Activated T-helper 17 cell treated with anti-CD3 and anti-CD28 coated beads, Interleukin-2, amount 50 U/mL, for 72 hours (primary cell): ENCODE measurements around the gene PTGR3. TPM values are rescaled to one million over a fixed set of nuclear protein-coding genes. Genes with fewer than 3 reads are reported as not detected.

Source experiments
- ATAC-seq: fragments of 150-1000 bp; cut with Tn5 transposase; replicated peaks from 2 replicates; pipeline ENCODE4 v1.10.0; 2021; ENCODE audit warnings: mild to moderate bottlenecking, moderate library complexity
- H3K27ac Mint-ChIP-seq: one replicate; pipeline ENCODE4 v1.8.0; 2022; ENCODE audit warnings: mixed read lengths
- H3K27me3 Mint-ChIP-seq: one replicate; pipeline ENCODE4 v1.8.0; 2022; ENCODE audit warnings: mixed read lengths
- H3K36me3 Mint-ChIP-seq: one replicate; pipeline ENCODE4 v1.8.0; 2022; ENCODE audit warnings: low read depth, mild to moderate bottlenecking, mixed read lengths
- H3K4me1 Mint-ChIP-seq: one replicate; pipeline ENCODE4 v1.8.0; 2022; ENCODE audit warnings: mixed read lengths
- H3K4me3 Mint-ChIP-seq: one replicate; pipeline ENCODE4 v1.8.0; 2022; ENCODE audit warnings: mild to moderate bottlenecking, mixed read lengths
- H3K9me3 Mint-ChIP-seq: one replicate; pipeline ENCODE4 v1.8.0; 2022; ENCODE audit warnings: mixed read lengths
- total RNA-seq, 2 donors: library from RNA; stranded (reverse); gene quantifications; one replicate each; pipeline ENCODE4 v1.2.3, GENCODE V29; 2022

The PTGR3 gene
- total RNA-seq, 2 donors from 2014 or later: 20.9 to 27.3 TPM

DNA sequence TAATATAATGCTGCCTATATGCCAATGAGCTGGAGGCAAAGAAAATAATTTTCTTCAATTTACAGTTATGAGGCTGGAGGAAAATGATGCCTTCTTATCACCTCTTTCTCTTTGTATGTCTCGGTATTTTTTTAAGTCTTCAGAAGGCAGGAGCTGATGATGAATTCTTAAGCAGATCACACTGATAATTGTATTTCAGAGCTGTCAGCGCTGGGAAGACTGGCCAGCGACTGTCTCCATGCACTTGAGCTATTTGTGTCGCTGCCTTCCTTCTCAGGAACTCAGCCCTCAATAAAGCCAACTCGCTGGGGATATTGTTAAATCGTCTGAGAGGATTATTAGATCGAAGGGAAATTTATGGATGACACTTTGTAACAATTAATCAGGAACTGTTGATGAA is 40.3 kb downstream of the PTGR3 start:
- Mint-ChIP-seq H3K4me1 (peaks cover 6% of the 10 kb centered on the region), H3K4me3 (no peak overlapping the region), H3K27ac (no peak overlapping the region), H3K9me3 (no peaks in the 10 kb centered on the region), H3K36me3 (no peaks in the 10 kb centered on the region), H3K27me3 (peaks cover 4% of the 10 kb centered on the region)
- no peak for ATAC-seq

DNA sequence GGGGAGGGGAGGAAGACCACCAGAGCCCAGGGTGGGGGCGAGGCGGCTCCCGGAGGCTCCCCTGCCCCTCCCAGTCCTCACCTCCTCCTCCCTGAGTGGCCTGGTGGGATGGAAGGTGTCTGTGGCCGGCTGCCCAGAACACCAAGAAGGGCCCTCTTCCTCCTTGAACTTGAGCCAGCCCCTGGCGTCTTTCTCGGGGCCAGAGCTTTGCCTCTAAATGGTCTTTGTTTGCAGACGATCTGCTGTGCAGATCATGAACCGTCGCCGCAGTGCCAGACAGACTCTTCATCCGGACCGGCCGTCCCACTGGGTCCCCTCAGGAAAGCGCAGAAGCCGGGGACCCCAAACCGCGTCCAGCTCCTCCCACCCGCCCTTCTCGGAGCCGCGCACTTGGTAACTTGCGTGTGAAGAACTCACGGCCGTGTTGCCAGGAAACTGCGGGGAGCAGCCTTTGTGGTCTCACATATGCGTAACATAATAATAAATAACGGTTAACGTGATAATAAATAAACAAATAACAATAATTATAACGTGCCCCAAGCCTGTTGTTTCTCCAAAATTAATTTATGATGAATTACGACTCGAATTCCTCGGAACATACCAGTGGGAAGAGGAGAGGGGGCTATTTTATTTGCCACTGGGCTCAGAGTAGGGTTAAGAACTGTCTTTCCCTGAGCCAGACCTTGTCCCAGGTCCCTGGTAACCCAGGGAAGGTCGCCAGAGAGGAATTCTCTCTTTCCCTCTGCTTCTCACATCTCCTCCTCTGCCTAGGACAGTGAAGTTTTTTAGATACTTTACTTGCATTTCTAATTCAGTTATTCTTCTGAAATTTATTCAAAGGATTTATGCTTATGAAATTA is 41.0 kb downstream of the PTGR3 start:
- Mint-ChIP-seq H3K4me3 (no peak overlapping the region), H3K27ac (no peak overlapping the region), H3K9me3 (no peaks in the 10 kb centered on the region), H3K4me1 (peaks cover 5% of the 10 kb centered on the region), H3K36me3 (no peaks in the 10 kb centered on the region), H3K27me3 (peaks cover 4% of the 10 kb centered on the region)
- no peak for ATAC-seq

DNA sequence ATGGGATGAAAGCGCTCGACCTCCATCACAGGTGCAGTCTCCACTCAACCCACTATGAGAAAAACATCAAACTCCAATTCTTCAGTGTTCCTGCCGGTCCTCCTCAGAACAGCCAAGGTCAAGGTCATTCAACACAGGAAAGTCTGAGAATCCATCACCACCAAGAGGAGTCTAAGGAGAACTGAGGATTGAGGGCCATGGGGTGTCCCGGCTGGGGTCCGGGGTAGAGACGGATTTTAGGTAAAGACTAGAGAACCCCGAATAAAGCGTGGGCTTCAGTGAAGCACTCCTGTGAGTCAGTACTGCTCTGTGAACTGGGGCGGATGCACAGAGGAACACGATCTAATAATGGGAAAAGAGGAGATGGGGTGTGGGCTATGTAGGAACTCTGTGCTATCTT is 41.8 kb downstream of the PTGR3 start:
- Mint-ChIP-seq H3K36me3 (no peaks in the 10 kb centered on the region), H3K4me1 (peaks cover under 1% of the 10 kb centered on the region), H3K27me3 (peaks cover 4% of the 10 kb centered on the region), H3K27ac (no peak overlapping the region), H3K9me3 (no peaks in the 10 kb centered on the region), H3K4me3 (no peak overlapping the region)
- no peak for ATAC-seq

DNA sequence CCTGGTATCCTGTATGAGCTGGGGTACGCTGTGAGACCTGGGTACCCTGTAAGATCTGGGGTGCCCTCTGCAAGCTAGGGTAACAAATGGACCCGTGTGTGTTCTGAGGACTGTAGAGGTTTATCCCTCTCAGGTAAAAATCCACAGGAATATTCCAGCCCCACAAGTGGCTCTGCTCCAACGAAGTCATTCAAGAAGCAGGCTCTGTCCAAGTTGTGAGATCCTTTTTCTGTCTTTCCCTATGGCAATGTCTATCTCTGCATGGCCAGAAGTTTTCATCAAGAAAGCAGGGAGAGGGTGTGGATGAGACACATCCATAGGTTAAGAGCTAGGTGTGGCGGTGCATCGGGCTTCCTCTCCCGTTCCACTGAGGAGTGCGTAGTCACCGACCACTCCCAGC is 43.0 kb downstream of the PTGR3 start:
- ATAC-seq: no peak
- no peaks in the 10 kb centered on the region for H3K9me3 Mint-ChIP-seq
- no peaks in the 10 kb centered on the region for H3K36me3 Mint-ChIP-seq
- H3K27me3 Mint-ChIP-seq: peaks cover 4% of the 10 kb centered on the region
- H3K4me1 Mint-ChIP-seq: peaks cover 4% of the 10 kb centered on the region
- no peak overlapping the region for H3K4me3 Mint-ChIP-seq
- H3K27ac Mint-ChIP-seq: no peak overlapping the region

GRCh38 chr18:75164479-75164878 is 44.5 kb downstream of the PTGR3 start:
- Mint-ChIP-seq H3K27ac (no peak overlapping the region), H3K4me1 (peaks cover 4% of the 10 kb centered on the region), H3K4me3 (no peak overlapping the region), H3K9me3 (no peaks in the 10 kb centered on the region), H3K36me3 (no peaks in the 10 kb centered on the region), H3K27me3 (peaks cover 4% of the 10 kb centered on the region)
- no peak for ATAC-seq

- H3K4me3 Mint-ChIP-seq: no peak overlapping the region
- peaks cover 4% of the 10 kb centered on the region for H3K4me1 Mint-ChIP-seq
- H3K27me3 Mint-ChIP-seq: peaks cover 4% of the 10 kb centered on the region
- H3K27ac Mint-ChIP-seq: no peak overlapping the region
- H3K36me3 Mint-ChIP-seq: no peaks in the 10 kb centered on the region
- ATAC-seq: no peak
- no peaks in the 10 kb centered on the region for H3K9me3 Mint-ChIP-seq
Observed at GRCh38 chr18:75163736-75164135, 45.2 kb downstream of the PTGR3 start.

DNA sequence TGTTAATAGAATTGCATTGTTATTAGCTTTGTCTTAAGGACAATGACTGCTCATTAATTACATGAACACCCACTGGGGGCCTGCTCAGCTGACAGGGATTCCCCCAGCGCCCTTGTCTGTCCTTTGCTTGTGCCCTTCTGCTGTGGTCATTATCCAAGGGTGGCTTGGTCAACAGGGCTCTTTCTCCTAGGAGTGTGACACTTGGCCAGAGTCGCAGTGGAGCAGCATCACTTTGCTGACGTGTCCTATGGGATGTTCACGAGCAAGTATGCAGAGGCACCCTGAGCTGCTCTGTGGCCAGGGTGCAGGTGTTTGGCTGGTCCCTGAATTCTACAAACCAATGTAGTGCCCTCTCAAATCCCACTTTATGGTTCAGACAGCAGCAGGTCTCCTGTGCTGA is 46.0 kb downstream of the PTGR3 start:
- peaks cover 4% of the 10 kb centered on the region for H3K27me3 Mint-ChIP-seq
- ATAC-seq: no peak
- no peak overlapping the region for H3K27ac Mint-ChIP-seq
- no peak overlapping the region for H3K4me3 Mint-ChIP-seq
- H3K9me3 Mint-ChIP-seq: no peaks in the 10 kb centered on the region
- peaks cover 4% of the 10 kb centered on the region for H3K4me1 Mint-ChIP-seq
- H3K36me3 Mint-ChIP-seq: no peaks in the 10 kb centered on the region

- H3K4me1 Mint-ChIP-seq: peaks cover 4% of the 10 kb centered on the region
- no peaks in the 10 kb centered on the region for H3K36me3 Mint-ChIP-seq
- no peak for ATAC-seq
- no peak overlapping the region for H3K4me3 Mint-ChIP-seq
- no peaks in the 10 kb centered on the region for H3K9me3 Mint-ChIP-seq
- no peak overlapping the region for H3K27ac Mint-ChIP-seq
- H3K27me3 Mint-ChIP-seq: peaks cover 4% of the 10 kb centered on the region
Observed at GRCh38 chr18:75162467-75162866, 46.5 kb downstream of the PTGR3 start.

- Mint-ChIP-seq H3K27ac (no peak overlapping the region), H3K4me1 (peaks cover 4% of the 10 kb centered on the region), H3K4me3 (peak overlapping the region; percentile 66), H3K36me3 (no peaks in the 10 kb centered on the region), H3K27me3 (peaks cover 1% of the 10 kb centered on the region), H3K9me3 (no peaks in the 10 kb centered on the region)
- peak; percentile 21 for ATAC-seq
Observed at GRCh38 chr18:75161256-75162028, 47.5 kb downstream of the PTGR3 start.

GRCh38 chr18:75160364-75160763 is 48.6 kb downstream of the PTGR3 start:
- Mint-ChIP-seq H3K27me3 (no peaks in the 10 kb centered on the region), H3K9me3 (no peaks in the 10 kb centered on the region), H3K27ac (no peak overlapping the region), H3K36me3 (no peaks in the 10 kb centered on the region), H3K4me1 (peaks cover 4% of the 10 kb centered on the region), H3K4me3 (no peak overlapping the region)
- ATAC-seq: no peak

- ATAC-seq: no peak
Observed at GRCh38 chr18:75159646-75160356, 49.1 kb downstream of the PTGR3 start.

DNA sequence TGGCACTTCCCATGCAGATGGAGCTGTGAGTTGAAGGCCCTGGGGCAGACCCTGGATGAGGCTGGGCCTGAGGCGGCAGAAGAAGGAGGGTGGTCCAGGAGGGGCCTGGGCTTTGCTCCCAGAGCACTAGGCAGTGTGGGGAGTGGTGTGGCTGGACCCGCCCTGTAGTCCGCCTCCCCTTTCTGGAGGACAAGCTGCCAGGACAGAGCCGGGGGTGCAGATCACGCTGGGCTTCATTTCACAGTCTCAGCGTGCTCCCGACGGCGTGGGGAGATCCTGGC is 49.8 kb downstream of the PTGR3 start:
- H3K4me3 Mint-ChIP-seq: no peak overlapping the region
- peaks cover 4% of the 10 kb centered on the region for H3K27me3 Mint-ChIP-seq
- ATAC-seq: no peak
- no peaks in the 10 kb centered on the region for H3K9me3 Mint-ChIP-seq
- H3K36me3 Mint-ChIP-seq: no peaks in the 10 kb centered on the region
- peaks cover 4% of the 10 kb centered on the region for H3K4me1 Mint-ChIP-seq
- no peak overlapping the region for H3K27ac Mint-ChIP-seq

More at GRCh38 chr18:75159646-75160356, 49.1 kb downstream of the PTGR3 start:
- Mint-ChIP-seq H3K9me3 (no peaks in the 10 kb centered on the region), H3K4me1 (peaks cover 4% of the 10 kb centered on the region), H3K27ac (no peak overlapping the region), H3K36me3 (no peaks in the 10 kb centered on the region), H3K4me3 (no peak overlapping the region), H3K27me3 (peaks cover 3% of the 10 kb centered on the region)
